GM12801 (cell line): ENCODE results near the gene CRYAB.

Experiments used
- TF ChIP-seq, protein P1 (sequence below): IDR thresholded peaks from one replicate; pipeline ENCODE4 v1.5.1; 2011; ENCODE audit warnings: control low read depth; ENCODE audit not compliant: insufficient read length; ENCODE audit errors: extremely low read depth

Gene CRYAB

DNA sequence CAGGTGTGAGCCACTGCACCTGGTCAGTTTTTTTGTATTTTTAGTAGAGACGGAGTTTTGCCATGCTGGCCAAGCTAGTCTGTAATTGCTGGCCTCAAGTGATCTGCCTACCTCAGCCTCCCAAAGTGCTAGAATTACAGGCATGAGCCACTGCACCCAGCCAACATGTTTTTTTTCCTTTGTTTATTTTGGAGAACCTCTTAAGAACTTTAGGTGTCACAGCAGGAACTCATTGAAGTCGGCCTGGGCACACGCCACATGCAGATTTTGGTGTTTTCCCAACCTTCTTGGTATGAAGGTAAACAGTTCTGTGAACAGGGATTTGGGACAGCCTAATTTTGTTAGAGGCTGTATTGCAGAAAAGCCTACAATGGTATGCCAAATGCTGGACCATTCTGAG, 34.9 kb upstream of the CRYAB start:
- TF ChIP-seq, protein P1, sequence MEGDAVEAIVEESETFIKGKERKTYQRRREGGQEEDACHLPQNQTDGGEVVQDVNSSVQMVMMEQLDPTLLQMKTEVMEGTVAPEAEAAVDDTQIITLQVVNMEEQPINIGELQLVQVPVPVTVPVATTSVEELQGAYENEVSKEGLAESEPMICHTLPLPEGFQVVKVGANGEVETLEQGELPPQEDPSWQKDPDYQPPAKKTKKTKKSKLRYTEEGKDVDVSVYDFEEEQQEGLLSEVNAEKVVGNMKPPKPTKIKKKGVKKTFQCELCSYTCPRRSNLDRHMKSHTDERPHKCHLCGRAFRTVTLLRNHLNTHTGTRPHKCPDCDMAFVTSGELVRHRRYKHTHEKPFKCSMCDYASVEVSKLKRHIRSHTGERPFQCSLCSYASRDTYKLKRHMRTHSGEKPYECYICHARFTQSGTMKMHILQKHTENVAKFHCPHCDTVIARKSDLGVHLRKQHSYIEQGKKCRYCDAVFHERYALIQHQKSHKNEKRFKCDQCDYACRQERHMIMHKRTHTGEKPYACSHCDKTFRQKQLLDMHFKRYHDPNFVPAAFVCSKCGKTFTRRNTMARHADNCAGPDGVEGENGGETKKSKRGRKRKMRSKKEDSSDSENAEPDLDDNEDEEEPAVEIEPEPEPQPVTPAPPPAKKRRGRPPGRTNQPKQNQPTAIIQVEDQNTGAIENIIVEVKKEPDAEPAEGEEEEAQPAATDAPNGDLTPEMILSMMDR = no peak

- TF ChIP-seq, protein P1 = no peak
These were observed 33.6 kb upstream of the CRYAB start for GRCh38 chr11:111945198-111945597.

DNA sequence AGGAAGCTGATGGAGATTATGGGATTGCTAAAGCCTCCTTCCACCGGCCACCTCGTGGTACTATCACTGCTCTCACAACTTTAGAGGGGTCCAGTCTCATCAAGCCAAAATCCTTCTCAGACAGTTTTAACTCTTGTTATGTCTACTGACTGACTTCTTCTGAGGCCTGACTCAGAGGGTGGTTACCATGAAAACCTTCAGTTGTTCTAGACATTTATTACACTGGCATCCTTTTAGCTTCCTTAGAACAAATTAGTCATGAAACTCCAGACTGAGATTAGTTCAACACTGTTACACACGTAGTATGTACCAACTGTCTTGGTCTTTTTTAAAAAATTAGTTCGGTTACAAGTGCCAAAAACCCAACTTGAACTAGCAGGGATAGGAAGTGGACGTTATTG, 33.1 kb upstream of the CRYAB start:
- TF ChIP-seq, protein P1 = no peak

- TF ChIP-seq, protein P1 = no peak
These were observed 32.6 kb upstream of the CRYAB start for GRCh38 chr11:111944139-111944538.

GRCh38 chr11:111942829-111943228, 31.3 kb upstream of the CRYAB start:
- TF ChIP-seq, protein P1 = no peak

DNA sequence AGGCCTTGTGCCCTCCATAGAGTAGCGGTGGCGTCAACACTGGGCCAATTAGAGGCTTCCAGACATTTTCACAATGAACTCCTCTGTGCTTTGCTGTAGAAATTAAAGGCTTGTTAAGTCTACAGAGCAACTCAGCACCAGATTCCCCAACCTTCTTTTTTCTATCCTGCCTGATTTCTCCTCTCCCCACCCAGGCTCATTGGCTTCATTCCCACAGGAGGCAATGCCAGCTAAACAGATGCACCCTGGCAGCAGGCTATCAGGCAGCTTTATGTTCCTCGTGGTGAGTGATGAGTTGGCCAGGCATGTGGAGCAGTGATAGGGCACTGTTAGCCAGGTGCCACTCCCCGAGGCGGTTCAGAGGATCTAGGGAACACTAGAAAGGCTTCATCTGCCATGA, 30.4 kb upstream of the CRYAB start:
- TF ChIP-seq, protein P1 = no peak

GRCh38 chr11:111939836-111940604, 28.4 kb upstream of the CRYAB start:
- TF ChIP-seq, protein P1 = no peak
